ENCODE results near the gene ING5.

Gene ING5

GRCh38 chr2:241770185-241770935 is 68.5 kb downstream of the ING5 start:
- H3K4me3 ChIP-seq (ENCODE audit: low read length): no peak overlapping the region
- no peak for DNase-seq (ENCODE audit: low read depth, low spot score)

- no peak for DNase-seq (ENCODE audit: low read depth, low spot score)
- no peak overlapping the region for H3K4me3 ChIP-seq (ENCODE audit: low read length)
These were observed 69.1 kb downstream of the ING5 start for GRCh38 chr2:241770936-241771285.

GRCh38 chr2:241771286-241772062 is 69.6 kb downstream of the ING5 start:
- no peak for DNase-seq (ENCODE audit: low read depth, low spot score)

GRCh38 chr2:241772063-241772499 is 70.2 kb downstream of the ING5 start:
- no peak for DNase-seq (ENCODE audit: low read depth, low spot score)
- no peak overlapping the region for H3K4me3 ChIP-seq (ENCODE audit: low read length)

More at GRCh38 chr2:241771286-241772062, 69.6 kb downstream of the ING5 start:
- H3K4me3 ChIP-seq (ENCODE audit: low read length): no peak overlapping the region

- H3K4me3 ChIP-seq (ENCODE audit: low read length): no peak overlapping the region
- DNase-seq (ENCODE audit: low read depth, low spot score): no peak
These were observed 71.9 kb downstream of the ING5 start for GRCh38 chr2:241773511-241774418.

GRCh38 chr2:241774419-241775222 is 72.8 kb downstream of the ING5 start:
- DNase-seq (ENCODE audit: low read depth, low spot score): no peak
- H3K4me3 ChIP-seq (ENCODE audit: low read length): no peak overlapping the region

GRCh38 chr2:241775223-241776177 is 73.7 kb downstream of the ING5 start:
- no peak for DNase-seq (ENCODE audit: low read depth, low spot score)
- H3K4me3 ChIP-seq (ENCODE audit: low read length): no peak overlapping the region

- no peak for DNase-seq (ENCODE audit: low read depth, low spot score)
- H3K4me3 ChIP-seq (ENCODE audit: low read length): no peak within 1 kb of the TSS
These were observed 74.7 kb downstream of the ING5 start, which contains the start of gene GAL3ST2 for GRCh38 chr2:241776336-241777169. TSS of gene GAL3ST2 (plus strand) at chr2:241776822. CDS start at chr2:241776956, 134 bp downstream.

GRCh38 chr2:241777170-241777685 is 75.4 kb downstream of the ING5 start:
- no peak for DNase-seq (ENCODE audit: low read depth, low spot score)
- H3K4me3 ChIP-seq (ENCODE audit: low read length): no peak overlapping the region

- no peak for DNase-seq (ENCODE audit: low read depth, low spot score)
- H3K4me3 ChIP-seq (ENCODE audit: low read length): no peak overlapping the region
These were observed 76.1 kb downstream of the ING5 start for GRCh38 chr2:241777686-241778627.

All from Jurkat, Clone E6-1 (cell line).